Neutrophil (primary cell): ENCODE results near the gene ERC2.

Experiments
- H3K27ac ChIP-seq: fragments of 200-600 bp; sonication (generic); 2 replicates; pipeline ENCODE4 v1.5.1; 2016; ENCODE audit warnings: mild to moderate bottlenecking, moderate library complexity
- H3K27me3 ChIP-seq: fragments of 200-600 bp; sonication (generic); 2 replicates; pipeline ENCODE4 v1.6.0; 2016; ENCODE audit warnings: mild to moderate bottlenecking
- H3K36me3 ChIP-seq: fragments of 200-600 bp; sonication (generic); 2 replicates; pipeline ENCODE4 v1.5.1; 2017
- H3K4me1 ChIP-seq, 2 experiments: fragments of 200-600 bp in 1 of 2; sonication (generic) in 1 of 2; 1 replicate in 1 of 2; 2 replicates in 1 of 2; pipeline versions ENCODE4 v1.5.1 to v1.6.1; 2013 to 2016; ENCODE audit warnings: low read depth in 1 of 2, low read length in 1 of 2, mild to moderate bottlenecking in 1 of 2, moderate library complexity in 1 of 2; ENCODE audit not compliant: control insufficient read depth in 1 of 2, insufficient read depth in 1 of 2
- H3K4me3 ChIP-seq, 2 experiments: fragments of 200-600 bp in 1 of 2; sonication (generic) in 1 of 2; 1 replicate in 1 of 2; 2 replicates in 1 of 2; pipeline ENCODE4 v1.5.1; 2013 to 2016; ENCODE audit warnings: low read depth in 1 of 2, low read length in 1 of 2, mild to moderate bottlenecking in 1 of 2, moderate library complexity in 1 of 2
- H3K9me3 ChIP-seq: fragments of 200-600 bp; sonication (generic); 2 replicates; pipeline ENCODE4 v1.5.1; 2016
- CTCF ChIP-seq: fragments of 200-600 bp; sonication (generic); IDR thresholded peaks from 2 replicates; pipeline ENCODE4 v1.5.1; 2016; ENCODE audit warnings: antibody characterized with exemption

ERC2 gene

GRCh38 chr3:56190130-56190529 is 278.1 kb downstream of the ERC2 start:
- Histone ChIP-seq H3K4me3 (no peak overlapping the region), H3K36me3 (no peaks in the 10 kb centered on the region), H3K9me3 (no peaks in the 10 kb centered on the region), H3K27ac (no peak overlapping the region), H3K27me3 (no peaks in the 10 kb centered on the region), H3K4me1 (no peaks in the 10 kb centered on the region)
- TF ChIP-seq CTCF, result no peak

- H3K4me1 ChIP-seq, result no peaks in the 10 kb centered on the region
- TF ChIP-seq CTCF, result no peak
- no peaks in the 10 kb centered on the region for H3K36me3 ChIP-seq
These were observed 278.7 kb downstream of the ERC2 start for GRCh38 chr3:56189536-56189935.

GRCh38 chr3:56188201-56188600 is 280.1 kb downstream of the ERC2 start:
- no peak for TF ChIP-seq CTCF
- Histone ChIP-seq H3K27me3 (no peaks in the 10 kb centered on the region), H3K4me1 (no peaks in the 10 kb centered on the region), H3K9me3 (no peaks in the 10 kb centered on the region), H3K4me3 (no peak overlapping the region), H3K27ac (no peak overlapping the region), H3K36me3 (no peaks in the 10 kb centered on the region)

More at GRCh38 chr3:56189536-56189935, 278.7 kb downstream of the ERC2 start:
- H3K27ac ChIP-seq, result no peak overlapping the region
- no peaks in the 10 kb centered on the region for H3K27me3 ChIP-seq
- H3K4me3 ChIP-seq, result no peak overlapping the region
- H3K9me3 ChIP-seq, result no peaks in the 10 kb centered on the region

- TF ChIP-seq CTCF, result no peak
- H3K36me3 ChIP-seq, result no peaks in the 10 kb centered on the region
- no peaks in the 10 kb centered on the region for H3K9me3 ChIP-seq
- H3K27ac ChIP-seq, result no peak overlapping the region
- H3K4me1 ChIP-seq, result no peaks in the 10 kb centered on the region
- H3K4me3 ChIP-seq, result no peak overlapping the region
- no peaks in the 10 kb centered on the region for H3K27me3 ChIP-seq
These were observed 281.2 kb downstream of the ERC2 start for GRCh38 chr3:56187051-56187450.

GRCh38 chr3:56185827-56186226 is 282.4 kb downstream of the ERC2 start:
- no peaks in the 10 kb centered on the region for H3K36me3 ChIP-seq
- no peak overlapping the region for H3K4me3 ChIP-seq
- no peaks in the 10 kb centered on the region for H3K9me3 ChIP-seq

More at GRCh38 chr3:56185827-56186226, 282.4 kb downstream of the ERC2 start:
- H3K27me3 ChIP-seq, result no peaks in the 10 kb centered on the region
- H3K4me1 ChIP-seq, result no peaks in the 10 kb centered on the region
- no peak overlapping the region for H3K27ac ChIP-seq
- no peak for TF ChIP-seq CTCF
